Right lobe of liver (tissue), 6 donors: ENCODE data around the gene BTBD19. TPM values are rescaled to one million over a fixed set of nuclear protein-coding genes. Genes with fewer than 3 reads are reported as not detected.

Source experiments
- ATAC-seq, 4 donors: fragments of 200-7000 bp; cut with Tn5 transposase; one replicate each; pipeline ENCODE4 v1.9.1; 2020; ENCODE audit warnings: mild to moderate bottlenecking in 4 of 4, moderate library complexity in 4 of 4
- DNase-seq, 3 donors: peaks; one replicate each; pipeline ENCODE4 v3.0.0-alpha.2; 2020
- H3K27ac ChIP-seq, 3 donors: fragments of 200-600 bp; one replicate each; pipeline ENCODE4 v1.8.0; 2022
- H3K27me3 ChIP-seq, 2 donors: fragments of 200-600 bp; one replicate each; pipeline ENCODE4 v1.8.0; 2022
- H3K36me3 ChIP-seq, 4 donors: fragments of 200-600 bp; sonication (generic) in 1 of 4; one replicate each; pipeline versions ENCODE4 v1.5.1 to v1.8.0; 2017 to 2022; ENCODE audit warnings: control low read depth in 1 of 4
- H3K4me1 ChIP-seq, 4 donors: fragments of 200-600 bp; sonication (generic) in 1 of 4; one replicate each; pipeline versions ENCODE4 v1.5.1 to v1.8.0; 2017 to 2022; ENCODE audit warnings: control low read depth in 1 of 4
- H3K4me3 ChIP-seq, 3 donors: fragments of 200-600 bp; one replicate each; pipeline ENCODE4 v1.8.0; 2022
- H3K9me3 ChIP-seq, 4 donors: fragments of 200-600 bp; sonication (generic) in 1 of 4; one replicate each; pipeline versions ENCODE4 v1.5.1 to v1.8.0; 2017 to 2022; ENCODE audit warnings: control low read depth in 1 of 4
- POLR2A ChIP-seq: fragments of 450-650 bp; IDR thresholded peaks from one replicate; pipeline ENCODE4 v1.6.1; 2017; ENCODE audit warnings: antibody characterized with exemption, mild to moderate bottlenecking
- WGBS: methylation state at CpG from one replicate; pipeline ENCODE4 v1.1.6; 2018; ENCODE audit warnings: low coverage, low lambda C conversion rate; ENCODE audit not compliant: insufficient coverage; ENCODE audit errors: missing lambda C conversion rate; 5-methylcytosine and 5-hydroxymethylcytosine counted together
- intact Hi-C, 2 donors: fragments of 100-400 bp; cut with DNase I; formaldehyde crosslinking; loops; one replicate each; pipeline versions ENCODE4 v1.11.2 to v1.14.1; 2022
- total RNA-seq, 6 experiments: library from RNA; depleted of rRNA in 2 of 6; stranded (reverse); fragments of >200 nt in 2 of 6; fragmentation: NEBNext Ultra II Directional in 3 of 6; extraction: Animal tissue kit (Norgen Biotek cat#: 25700) in 3 of 6; gene quantifications; one replicate each; pipeline versions ENCODE4 v1.1.0 to v1.2.4, GENCODE V29; 2016 to 2023
- TF ChIP-seq, protein P1 (sequence below), 4 donors: fragments of 200-600 bp in 3 of 4; fragments of 450-650 bp in 1 of 4; IDR thresholded peaks; one replicate each; pipeline versions ENCODE4 v1.5.1 to v1.8.0; 2016 to 2022; ENCODE audit warnings: antibody characterized with exemption in 4 of 4, mild to moderate bottlenecking in 2 of 4
- donor health status: DM: no; HTN: yes; CAD: no.
- donor health status: DM: no; HTN: no; CAD: no.
- donor health status: DM: no; HTN: no; CAD: no.
- donor health status: DM: no; HTN: yes; CAD: no.
- donor health status: DM: no; HTN: yes; CAD: no.

The BTBD19 gene
- total RNA-seq, 6 experiments from 2014 or later = 2.6 to 7.5 (median 5.3) TPM

DNA sequence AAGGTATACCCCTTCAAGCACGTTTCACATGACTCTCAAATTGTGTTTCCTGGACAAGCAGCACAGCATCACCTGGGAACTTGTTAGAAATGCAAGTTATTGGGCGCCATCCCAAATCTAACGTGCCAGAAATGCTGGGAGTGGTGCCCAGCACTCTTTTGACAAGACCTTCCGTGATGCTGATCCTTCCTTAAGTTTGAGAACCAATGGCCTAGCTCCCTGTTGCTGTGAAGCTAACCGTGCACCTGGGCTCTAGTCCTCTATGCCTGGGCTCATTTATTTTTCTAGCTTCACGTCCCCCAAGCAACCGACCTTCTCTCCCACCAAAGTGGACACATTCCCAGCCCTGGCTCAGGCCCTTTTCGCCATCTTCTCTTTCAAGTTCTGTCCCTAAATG, 24.6 kb upstream of the BTBD19 start:
- no peak for TF ChIP-seq POLR2A
- TF ChIP-seq, protein P1, sequence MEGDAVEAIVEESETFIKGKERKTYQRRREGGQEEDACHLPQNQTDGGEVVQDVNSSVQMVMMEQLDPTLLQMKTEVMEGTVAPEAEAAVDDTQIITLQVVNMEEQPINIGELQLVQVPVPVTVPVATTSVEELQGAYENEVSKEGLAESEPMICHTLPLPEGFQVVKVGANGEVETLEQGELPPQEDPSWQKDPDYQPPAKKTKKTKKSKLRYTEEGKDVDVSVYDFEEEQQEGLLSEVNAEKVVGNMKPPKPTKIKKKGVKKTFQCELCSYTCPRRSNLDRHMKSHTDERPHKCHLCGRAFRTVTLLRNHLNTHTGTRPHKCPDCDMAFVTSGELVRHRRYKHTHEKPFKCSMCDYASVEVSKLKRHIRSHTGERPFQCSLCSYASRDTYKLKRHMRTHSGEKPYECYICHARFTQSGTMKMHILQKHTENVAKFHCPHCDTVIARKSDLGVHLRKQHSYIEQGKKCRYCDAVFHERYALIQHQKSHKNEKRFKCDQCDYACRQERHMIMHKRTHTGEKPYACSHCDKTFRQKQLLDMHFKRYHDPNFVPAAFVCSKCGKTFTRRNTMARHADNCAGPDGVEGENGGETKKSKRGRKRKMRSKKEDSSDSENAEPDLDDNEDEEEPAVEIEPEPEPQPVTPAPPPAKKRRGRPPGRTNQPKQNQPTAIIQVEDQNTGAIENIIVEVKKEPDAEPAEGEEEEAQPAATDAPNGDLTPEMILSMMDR (IDR thresholded peaks at IDR 0.05) = no peak
- Histone ChIP-seq H3K9me3 (no peaks in the 10 kb centered on the region), H3K27me3 (no peaks in the 10 kb centered on the region), H3K36me3 (peaks cover 0 to 14% (median 2%) of the 10 kb centered on the region in 4 donors), H3K27ac (no peak overlapping the region), H3K4me3 (no peak overlapping the region), H3K4me1 (peaks cover 0 to 20% (median 0%) of the 10 kb centered on the region in 4 donors)
- DNase-seq (no peak), ATAC-seq (peak in 1 of 4 donors; percentile 2)
- WGBS = 38% methylated on average over 7 of the region's 8 CpGs
- intact Hi-C loops = loop anchor here in 1 of 2 donors (10.0 kb wide), 1 partner anchor 51 kb away; no protein-coding TSS in a partner anchor

DNA sequence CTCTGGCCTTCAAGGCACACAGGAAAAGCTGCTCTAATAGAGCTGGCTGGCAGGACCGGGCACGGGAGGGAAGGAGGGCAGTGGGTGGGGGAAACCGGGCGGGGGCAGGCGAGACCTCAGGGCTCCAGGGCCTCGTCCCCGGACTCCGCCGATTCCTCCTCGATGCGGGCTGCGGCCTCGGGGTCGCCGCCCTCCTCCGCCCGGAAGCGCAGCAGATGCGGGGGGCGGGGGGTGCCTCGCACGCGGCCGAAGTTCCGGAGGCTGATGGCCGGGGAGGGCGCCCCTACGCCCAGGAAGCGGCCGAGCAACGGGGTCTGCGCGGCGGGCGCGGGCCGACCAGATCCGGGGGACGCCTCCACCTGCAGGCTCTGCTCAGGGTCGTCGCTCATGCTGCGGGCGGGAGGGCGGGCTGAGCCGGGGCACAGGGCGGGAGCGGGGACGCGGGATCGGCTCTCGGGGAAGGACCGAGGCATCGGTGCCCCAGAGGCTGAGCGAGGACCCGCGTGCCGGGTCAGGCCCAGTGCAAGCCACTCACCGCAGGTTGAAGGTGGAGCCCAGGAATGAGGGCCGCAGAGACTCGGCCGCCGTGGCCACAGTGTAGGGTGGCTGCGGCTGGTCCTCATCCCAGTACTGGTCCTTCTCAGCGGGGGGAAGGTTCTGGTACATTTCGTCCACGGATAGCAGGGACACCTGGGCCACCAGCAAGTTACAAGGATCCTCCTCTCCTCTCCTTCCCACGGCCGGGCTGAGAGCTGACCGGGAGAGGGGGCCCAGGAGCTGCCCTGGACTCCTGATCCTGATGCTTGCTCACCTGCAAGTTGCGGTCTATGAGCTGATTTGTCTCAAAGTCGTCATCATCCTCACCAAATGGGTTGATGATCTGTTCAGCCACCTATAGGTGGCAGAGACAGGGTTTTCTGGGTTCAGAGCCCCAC, 24.0 kb upstream of the BTBD19 start:
- H3K9me3 ChIP-seq = no peaks in the 10 kb centered on the region
- H3K36me3 ChIP-seq = peaks cover 0 to 8% (median under 1%) of the 10 kb centered on the region in 4 donors
- H3K27ac ChIP-seq = no peak overlapping the region
- TF ChIP-seq, protein P1 (IDR thresholded peaks at IDR 0.05) = no peak
- TF ChIP-seq POLR2A = no peak
- DNase-seq (no peak), ATAC-seq (peak; percentile 10 to 33 (median 24))
- peaks cover 0 to 20% (median 0%) of the 10 kb centered on the region in 4 donors for H3K4me1 ChIP-seq
- 3% methylated on average over 6 of the region's 71 CpGs for WGBS
- H3K4me3 ChIP-seq = peak overlapping the region; percentile 22 to 46 (median 23)
- H3K27me3 ChIP-seq = no peaks in the 10 kb centered on the region
- intact Hi-C loops = loop anchor here in 1 of 2 donors (10.0 kb wide), 1 partner anchor 50 kb away; no protein-coding TSS in a partner anchor

DNA sequence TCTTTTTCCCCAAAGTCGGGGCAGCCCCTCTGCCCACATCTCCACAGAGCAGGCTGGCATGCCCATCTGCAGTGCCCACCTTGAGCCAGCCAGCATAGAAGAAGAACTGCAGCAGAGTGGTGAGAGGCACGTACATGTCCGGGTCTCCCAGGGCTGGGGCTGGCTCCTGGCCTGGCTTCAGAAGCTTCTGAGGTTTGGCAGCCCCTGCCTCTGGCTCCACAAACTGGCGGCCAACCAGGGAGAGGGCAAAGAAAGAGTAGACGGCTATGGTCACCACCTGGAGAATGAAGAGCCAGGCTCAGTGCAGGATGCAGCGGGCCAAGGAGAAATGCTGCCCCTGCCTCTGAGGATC, 23.3 kb upstream of the BTBD19 start:
- intact Hi-C loops = loop anchor here in 1 of 2 donors (10.0 kb wide), 1 partner anchor 50 kb away; no protein-coding TSS in a partner anchor
- no peaks in the 10 kb centered on the region for H3K27me3 ChIP-seq
- peaks cover 0 to 20% (median 0%) of the 10 kb centered on the region in 4 donors for H3K4me1 ChIP-seq
- no peak overlapping the region for H3K4me3 ChIP-seq
- no peaks in the 10 kb centered on the region for H3K9me3 ChIP-seq
- WGBS = 81% methylated on average over 5 of the region's 6 CpGs
- H3K36me3 ChIP-seq = peaks cover 0 to 5% (median 0%) of the 10 kb centered on the region in 4 donors
- H3K27ac ChIP-seq = no peak overlapping the region
- DNase-seq (no peak), ATAC-seq (no peak)
- no peak for TF ChIP-seq POLR2A
- TF ChIP-seq, protein P1 (IDR thresholded peaks at IDR 0.05) = no peak

DNA sequence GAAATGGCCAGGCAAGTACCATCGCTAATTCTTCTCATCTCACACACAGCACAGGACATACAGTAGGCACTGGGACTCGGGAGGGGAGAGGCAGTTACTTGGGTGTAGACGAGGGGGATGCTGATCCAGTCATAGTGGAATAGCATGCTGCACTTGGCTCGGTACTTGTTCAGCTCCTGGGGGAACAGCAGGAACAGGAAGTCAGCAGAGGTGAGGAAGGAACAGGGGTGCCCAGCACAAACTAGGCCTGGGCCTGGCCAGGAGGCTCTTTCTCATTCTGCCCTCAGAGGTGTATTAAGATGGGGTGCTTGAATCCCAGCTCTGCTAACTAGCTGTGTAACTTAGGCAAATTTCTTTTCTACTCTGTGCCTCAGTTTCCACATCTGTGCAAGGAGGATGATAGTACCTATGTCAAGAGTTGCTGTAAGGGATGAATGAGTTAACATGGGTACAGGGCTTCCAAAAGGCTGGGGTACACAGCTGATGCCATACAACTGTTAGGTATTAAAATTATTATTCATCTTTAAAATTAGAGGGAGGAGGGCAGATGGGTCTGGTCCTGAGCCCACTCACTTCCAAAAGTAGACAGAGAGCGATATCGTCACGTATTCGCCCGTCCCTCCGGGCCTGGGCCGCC, 22.7 kb upstream of the BTBD19 start:
- Histone ChIP-seq H3K27ac (no peak overlapping the region), H3K27me3 (no peaks in the 10 kb centered on the region), H3K4me1 (peaks cover 0 to 20% (median 0%) of the 10 kb centered on the region in 4 donors), H3K4me3 (peak overlapping the region in 2 of 3 donors; percentile 42 to 45), H3K9me3 (no peaks in the 10 kb centered on the region), H3K36me3 (no peaks in the 10 kb centered on the region)
- no peak for ATAC-seq
- 15% methylated on average over 9 of the region's 11 CpGs for WGBS
- no peak for DNase-seq
- TF ChIP-seq, protein P1 (IDR thresholded peaks at IDR 0.05) = no peak
- no peak for TF ChIP-seq POLR2A
- intact Hi-C loops = loop anchor here in 1 of 2 donors (10.0 kb wide), 1 partner anchor 49 kb away; no protein-coding TSS in a partner anchor
